Fibroblast of villous mesenchyme (primary cell): ENCODE results near the gene CALM1. TPM values are rescaled to one million over a fixed set of nuclear protein-coding genes. Genes with fewer than 3 reads are reported as not detected.
A peak's percentile ranks its signal among the peaks of the same experiment; 100 is the strongest.
"Not testable (repeated sequence)": the region's sequence is repeated elsewhere in the genome, so short reads cannot be mapped to it uniquely, and the experiment has no call there.

Experiments used
- DNase-seq: peaks from one replicate; pipeline ENCODE4 v3.0.0-alpha.2; 2010; ENCODE audit warnings: low read depth
- H3K4me3 ChIP-seq: 2 replicates; pipeline ENCODE4 v1.5.1; 2011; ENCODE audit warnings: low read depth, mild to moderate bottlenecking, low read length
- CTCF ChIP-seq: IDR thresholded peaks from 2 replicates; pipeline ENCODE4 v1.5.1; 2012; ENCODE audit warnings: low read depth, mild to moderate bottlenecking, low read length; ENCODE audit not compliant: insufficient read depth
- total RNA-seq: library from RNA; depleted of rRNA; stranded (reverse); fragments of >200 nt; gene quantifications from 2 replicates; pipeline ENCODE4 v1.2.3, GENCODE V29; 2012

CALM1 gene
- total RNA-seq, 1 donor: 286 TPM

- DNase-seq: no peak
- TF ChIP-seq CTCF: no peak
- no peak overlapping the region for H3K4me3 ChIP-seq
These were observed 2.9 kb upstream of the CALM1 start for GRCh38 chr14:90393966-90394365.

DNA sequence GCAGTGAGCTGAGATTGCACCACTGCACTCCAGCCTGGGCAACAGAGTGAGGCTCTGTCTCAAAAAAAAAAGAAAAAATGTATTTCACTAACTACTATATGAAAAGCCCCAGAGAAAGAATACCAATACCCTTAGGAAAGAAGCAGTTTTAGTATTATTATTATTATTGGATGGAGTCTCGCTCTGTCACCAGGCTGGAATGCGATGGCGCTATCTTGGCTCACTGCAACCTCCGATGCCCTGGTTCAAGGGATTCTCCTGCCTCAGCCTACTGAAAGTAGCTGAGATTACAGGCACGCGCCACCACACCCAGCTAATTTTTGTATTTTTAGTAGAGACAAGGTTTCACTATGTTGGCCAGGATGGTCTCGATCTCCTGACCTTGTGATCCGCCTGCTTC is 2.0 kb upstream of the CALM1 start:
- DNase-seq, H3K4me3 ChIP-seq: not testable (repeated sequence)

DNA sequence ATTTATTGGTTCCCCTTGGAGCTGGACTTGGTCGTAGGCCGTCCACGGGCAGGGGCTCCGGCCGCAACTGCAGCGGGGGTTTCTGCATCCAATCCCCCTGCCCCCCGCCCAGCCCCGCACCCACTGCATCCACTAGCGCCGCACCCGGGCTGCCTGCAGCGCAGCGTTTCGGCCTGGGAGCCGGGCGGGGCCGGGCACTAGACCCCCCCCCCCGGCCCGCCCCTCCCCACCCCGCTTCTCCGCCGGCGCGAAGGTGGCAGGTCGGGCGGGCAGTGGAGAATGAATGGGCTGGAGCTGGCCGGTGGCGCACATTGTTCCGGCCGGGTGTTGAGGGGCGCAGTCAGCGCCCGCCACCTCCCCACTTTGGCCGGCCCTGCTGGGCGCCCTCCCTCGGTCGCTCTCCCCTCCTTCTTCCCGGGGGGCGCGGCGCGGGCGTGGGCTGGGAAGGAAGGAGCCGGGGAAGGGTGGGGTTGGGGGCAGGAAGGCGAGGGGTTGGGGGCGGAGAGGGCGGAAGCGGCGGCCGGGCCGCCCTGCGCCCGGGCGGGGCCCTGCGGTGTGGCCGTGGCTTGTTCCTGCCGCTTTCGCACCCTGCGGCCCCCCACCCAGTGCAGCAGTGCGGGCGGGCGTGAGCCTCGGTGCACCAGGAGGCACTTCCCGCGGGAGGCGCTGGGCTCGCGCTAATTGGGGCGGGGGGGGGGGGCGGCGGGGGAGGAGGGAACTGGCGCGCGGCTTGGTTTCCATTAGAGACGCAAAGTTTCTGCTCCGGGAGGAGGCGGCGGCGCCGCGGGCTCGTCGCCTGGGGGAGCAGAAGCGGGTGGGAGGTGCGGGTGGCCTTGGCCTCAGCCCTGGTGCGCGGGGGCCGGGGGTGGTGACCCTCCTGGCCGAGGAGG is 841 bp downstream of the CALM1 start:
- no peak for TF ChIP-seq CTCF
- DNase-seq: peak; percentile 43
- H3K4me3 ChIP-seq: peak overlapping the region; percentile 98

DNA sequence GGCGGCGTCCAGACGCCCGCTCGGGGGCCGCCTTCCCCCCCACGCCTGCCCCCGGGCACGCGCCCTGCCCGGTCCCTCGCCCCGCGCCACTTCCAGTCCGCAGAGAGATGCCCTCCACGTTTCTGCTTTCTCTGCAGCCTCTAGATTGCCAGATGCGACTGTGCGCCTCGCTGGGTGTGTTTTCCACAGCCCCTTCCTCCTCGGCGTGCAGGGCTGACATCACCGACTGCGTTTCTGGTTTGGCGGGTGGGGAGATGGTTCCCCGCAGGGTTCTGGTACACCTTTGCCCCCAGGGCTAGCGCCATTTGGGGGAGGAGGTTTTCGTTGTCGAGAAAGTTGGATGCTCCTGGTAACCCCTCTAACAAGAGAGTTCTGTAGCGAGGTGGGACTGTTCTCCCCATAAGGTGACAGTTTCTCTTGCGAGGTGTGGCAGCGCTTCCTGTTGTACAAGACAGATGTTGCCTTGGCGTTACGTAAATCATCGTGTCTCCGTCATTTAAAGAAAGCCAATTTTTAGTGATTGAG is 1.5 kb downstream of the CALM1 start:
- peak; percentile 43 for DNase-seq
- TF ChIP-seq CTCF: no peak
- peak overlapping the region; percentile 98 for H3K4me3 ChIP-seq

DNA sequence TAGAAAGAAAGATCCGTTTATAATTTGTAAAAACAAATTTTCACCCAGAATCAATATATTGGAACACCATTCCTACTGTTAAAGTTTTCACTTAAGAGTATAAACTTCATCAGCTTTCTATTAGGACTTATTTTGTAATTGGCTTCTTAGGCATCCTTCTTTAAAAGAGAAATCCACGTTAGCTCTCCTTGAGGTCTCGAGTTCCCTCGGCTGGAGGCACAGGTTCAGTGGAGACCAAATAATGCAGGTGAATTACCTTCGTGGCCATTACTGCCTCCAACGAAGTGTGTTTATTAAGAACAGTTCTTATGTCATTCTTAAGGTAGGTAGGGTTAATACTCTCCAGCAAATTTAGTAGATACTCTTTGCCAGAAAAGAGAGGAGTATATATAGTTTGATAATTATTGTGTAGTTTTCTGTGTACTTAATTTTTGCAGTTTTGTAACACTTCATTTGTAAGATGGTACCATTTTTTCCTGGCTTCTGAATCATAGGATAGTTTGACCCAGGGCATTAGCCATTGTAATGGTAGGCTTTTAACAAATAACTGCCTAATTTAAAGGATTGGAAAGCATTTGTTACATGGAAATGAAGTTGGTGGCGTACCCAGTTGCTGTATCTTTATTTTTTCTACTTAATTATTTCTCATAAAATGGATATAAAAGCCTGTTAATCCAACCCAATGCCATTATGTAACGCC is 2.2 kb downstream of the CALM1 start:
- H3K4me3 ChIP-seq: peak overlapping the region; percentile 98
- no peak for DNase-seq
- no peak for TF ChIP-seq CTCF

DNA sequence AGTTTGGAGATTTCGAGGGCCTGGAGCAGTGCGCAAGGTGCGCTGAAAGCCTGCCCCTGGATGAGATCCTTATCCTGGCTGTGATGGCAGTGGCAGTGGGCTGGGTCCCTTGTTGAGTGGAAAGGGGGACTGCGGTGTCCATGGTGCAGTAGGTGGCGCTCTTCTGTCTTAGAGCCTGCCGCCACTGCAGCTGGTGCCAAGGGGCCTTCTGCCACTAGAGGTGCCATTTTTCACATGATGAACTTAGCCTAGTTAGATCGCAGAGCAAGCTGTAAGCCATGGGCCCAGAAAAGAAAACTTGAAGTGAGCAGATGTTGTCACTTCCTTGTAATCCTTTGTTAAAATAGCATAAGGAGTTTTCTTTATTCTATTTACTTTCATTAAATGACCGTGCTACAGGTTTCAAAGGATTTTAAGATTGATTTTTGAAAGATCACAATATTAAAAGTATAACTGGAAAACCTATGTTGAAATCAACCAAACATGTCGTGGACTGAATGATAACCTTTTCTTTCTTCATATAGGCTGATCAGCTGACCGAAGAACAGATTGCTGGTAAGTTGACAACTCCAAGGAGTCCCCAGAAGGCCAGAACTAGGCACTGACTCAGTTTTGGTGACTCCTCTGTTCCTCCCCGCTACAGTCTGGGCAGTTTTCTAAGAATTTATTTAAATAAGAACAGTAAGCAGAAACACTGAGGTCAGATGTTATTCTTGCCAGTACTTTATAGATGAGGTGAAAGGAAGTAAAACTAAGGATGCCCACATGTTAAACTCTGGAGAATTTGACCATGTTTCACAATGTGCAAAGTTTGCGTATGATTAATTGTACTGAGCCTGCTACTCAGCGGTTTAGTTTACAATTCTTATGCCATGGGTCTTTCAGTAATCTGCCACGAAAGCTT is 3.0 kb downstream of the CALM1 start:
- H3K4me3 ChIP-seq: no peak overlapping the region
- peak; percentile 93 for DNase-seq

More for the DNA sequence above, 3.0 kb downstream of the CALM1 start:
- TF ChIP-seq CTCF: peak; percentile 100
